ENCODE data around the gene INO80. TPM values are rescaled to one million over a fixed set of nuclear protein-coding genes. Genes with fewer than 3 reads are reported as not detected.

The INO80 gene
- polyA plus RNA-seq, 4 donors, result 6.9 to 18.7 (median 11.5) TPM

DNA sequence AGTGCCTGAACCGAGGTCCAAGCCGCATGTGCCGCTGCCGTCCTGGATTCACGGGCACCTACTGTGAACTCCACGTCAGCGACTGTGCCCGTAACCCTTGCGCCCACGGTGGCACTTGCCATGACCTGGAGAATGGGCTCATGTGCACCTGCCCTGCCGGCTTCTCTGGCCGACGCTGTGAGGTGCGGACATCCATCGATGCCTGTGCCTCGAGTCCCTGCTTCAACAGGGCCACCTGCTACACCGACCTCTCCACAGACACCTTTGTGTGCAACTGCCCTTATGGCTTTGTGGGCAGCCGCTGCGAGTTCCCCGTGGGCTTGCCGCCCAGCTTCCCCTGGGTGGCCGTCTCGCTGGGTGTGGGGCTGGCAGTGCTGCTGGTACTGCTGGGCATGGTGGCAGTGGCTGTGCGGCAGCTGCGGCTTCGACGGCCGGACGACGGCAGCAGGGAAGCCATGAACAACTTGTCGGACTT lies 179.8 kb downstream of the INO80 start:
- Histone ChIP-seq H3K9me3 (ENCODE audit: control insufficient read depth in 2 of 2, insufficient read depth in 1 of 2, low read depth in 1 of 2, low read length in 1 of 2) (no peaks in the 10 kb centered on the region), H3K4me3 (ENCODE audit: low read depth in 1 of 3, low read length in 3 of 3) (no peak overlapping the region), H3K4me1 (ENCODE audit: control insufficient read depth in 3 of 3, insufficient read depth in 2 of 3, low read depth in 1 of 3, low read length in 2 of 3) (peaks cover 0 to 51% (median 4%) of the 10 kb centered on the region in 3 donors), H3K27ac (ENCODE audit: low read depth in 1 of 3, low read length in 2 of 3) (no peak overlapping the region), H3K27me3 (ENCODE audit: control insufficient read depth in 3 of 3, insufficient read depth in 3 of 3, low read length in 3 of 3) (peaks cover 0 to 2% (median 0%) of the 10 kb centered on the region in 3 donors), H3K36me3 (ENCODE audit: control insufficient read depth in 3 of 3, insufficient read depth in 2 of 3, low read depth in 1 of 3, low read length in 3 of 3) (peaks cover 0 to 68% (median 0%) of the 10 kb centered on the region in 3 donors)
- no peak for DNase-seq
- FAIRE-seq, result no peak
- WGBS, 3 donors, result 90 to 94% (median 92%) methylated on average over 31 of the region's 31 CpGs

DNA sequence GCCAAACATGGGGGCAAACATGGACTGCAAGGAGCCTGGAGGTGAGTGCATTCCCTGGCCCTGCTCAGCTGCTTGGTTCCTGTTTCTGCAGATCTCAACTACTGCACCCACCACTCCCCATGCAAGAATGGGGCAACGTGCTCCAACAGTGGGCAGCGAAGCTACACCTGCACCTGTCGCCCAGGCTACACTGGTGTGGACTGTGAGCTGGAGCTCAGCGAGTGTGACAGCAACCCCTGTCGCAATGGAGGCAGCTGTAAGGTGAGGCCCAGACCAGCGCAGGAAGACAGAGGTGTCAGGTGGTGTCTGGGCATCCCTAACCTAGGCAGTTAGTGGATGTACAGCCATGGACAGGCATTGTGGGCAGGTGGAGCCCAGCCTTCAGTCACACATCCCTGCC lies 181.6 kb downstream of the INO80 start:
- H3K27me3 ChIP-seq (ENCODE audit: control insufficient read depth in 3 of 3, insufficient read depth in 3 of 3, low read length in 3 of 3), result peaks cover 0 to 18% (median 2%) of the 10 kb centered on the region in 3 donors
- no peak overlapping the region for H3K27ac ChIP-seq (ENCODE audit: low read depth in 1 of 3, low read length in 2 of 3)
- peaks cover 2 to 58% (median 7%) of the 10 kb centered on the region in 3 donors for H3K4me1 ChIP-seq (ENCODE audit: control insufficient read depth in 3 of 3, insufficient read depth in 2 of 3, low read depth in 1 of 3, low read length in 2 of 3)
- no peaks in the 10 kb centered on the region for H3K9me3 ChIP-seq (ENCODE audit: control insufficient read depth in 2 of 2, insufficient read depth in 1 of 2, low read depth in 1 of 2, low read length in 1 of 2)
- 44 to 83% (median 67%) methylated on average over 6 of the region's 6 CpGs for WGBS, 3 donors
- peaks cover 0 to 62% (median 0%) of the 10 kb centered on the region in 3 donors for H3K36me3 ChIP-seq (ENCODE audit: control insufficient read depth in 3 of 3, insufficient read depth in 2 of 3, low read depth in 1 of 3, low read length in 3 of 3)
- no peak for FAIRE-seq
- H3K4me3 ChIP-seq (ENCODE audit: low read depth in 1 of 3, low read length in 3 of 3), result no peak overlapping the region
- no peak for DNase-seq

- H3K27ac ChIP-seq (ENCODE audit: low read depth in 1 of 3, low read length in 2 of 3), result peak overlapping the region in 2 of 3 donors; percentile 25 to 84
- peaks cover 2 to 27% (median 4%) of the 10 kb centered on the region in 3 donors for H3K27me3 ChIP-seq (ENCODE audit: control insufficient read depth in 3 of 3, insufficient read depth in 3 of 3, low read length in 3 of 3)
- no peak for FAIRE-seq
- WGBS, 3 donors, result 21 to 49% (median 30%) methylated on average over 3 of the region's 3 CpGs
- no peaks in the 10 kb centered on the region for H3K9me3 ChIP-seq (ENCODE audit: control insufficient read depth in 2 of 2, insufficient read depth in 1 of 2, low read depth in 1 of 2, low read length in 1 of 2)
- H3K36me3 ChIP-seq (ENCODE audit: control insufficient read depth in 3 of 3, insufficient read depth in 2 of 3, low read depth in 1 of 3, low read length in 3 of 3), result peaks cover 0 to 55% (median 0%) of the 10 kb centered on the region in 3 donors
- H3K4me3 ChIP-seq (ENCODE audit: low read depth in 1 of 3, low read length in 3 of 3), result no peak overlapping the region
- H3K4me1 ChIP-seq (ENCODE audit: control insufficient read depth in 3 of 3, insufficient read depth in 2 of 3, low read depth in 1 of 3, low read length in 2 of 3), result peaks cover 2 to 62% (median 9%) of the 10 kb centered on the region in 3 donors
- peak; percentile 67 to 84 for DNase-seq
Observed at GRCh38 chr15:40933517-40933902, 182.6 kb downstream of the INO80 start.

GRCh38 chr15:40932649-40933516 lies 183.2 kb downstream of the INO80 start:
- peak overlapping the region; percentile 49 to 84 (median 76) for H3K27ac ChIP-seq (ENCODE audit: low read depth in 1 of 3, low read length in 2 of 3)
- H3K36me3 ChIP-seq (ENCODE audit: control insufficient read depth in 3 of 3, insufficient read depth in 2 of 3, low read depth in 1 of 3, low read length in 3 of 3), result peaks cover 0 to 49% (median 0%) of the 10 kb centered on the region in 3 donors
- H3K4me1 ChIP-seq (ENCODE audit: control insufficient read depth in 3 of 3, insufficient read depth in 2 of 3, low read depth in 1 of 3, low read length in 2 of 3), result peaks cover 2 to 67% (median 9%) of the 10 kb centered on the region in 3 donors
- peaks cover 2 to 34% (median 4%) of the 10 kb centered on the region in 3 donors for H3K27me3 ChIP-seq (ENCODE audit: control insufficient read depth in 3 of 3, insufficient read depth in 3 of 3, low read length in 3 of 3)
- no peak for FAIRE-seq
- DNase-seq, result peak; percentile 57 to 73
- H3K4me3 ChIP-seq (ENCODE audit: low read depth in 1 of 3, low read length in 3 of 3), result peak overlapping the region in 1 of 3 donors; percentile 59
- WGBS, 3 donors, result 19 to 52% (median 26%) methylated on average over 11 of the region's 11 CpGs
- H3K9me3 ChIP-seq (ENCODE audit: control insufficient read depth in 2 of 2, insufficient read depth in 1 of 2, low read depth in 1 of 2, low read length in 1 of 2), result no peaks in the 10 kb centered on the region

DNA sequence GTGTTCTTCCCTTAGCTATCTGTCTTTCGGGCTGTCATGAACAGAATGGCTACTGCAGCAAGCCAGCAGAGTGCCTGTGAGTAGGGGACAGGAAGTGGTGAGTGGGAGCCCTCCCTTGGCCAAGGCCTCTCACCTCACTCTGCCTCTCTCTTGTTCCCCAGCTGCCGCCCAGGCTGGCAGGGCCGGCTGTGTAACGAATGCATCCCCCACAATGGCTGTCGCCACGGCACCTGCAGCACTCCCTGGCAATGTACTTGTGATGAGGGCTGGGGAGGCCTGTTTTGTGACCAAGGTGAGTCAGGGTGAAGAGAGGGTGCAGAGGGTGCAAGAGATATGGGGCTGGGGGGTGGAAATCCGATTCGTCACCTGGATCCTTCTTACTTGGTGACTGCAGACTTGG lies 183.9 kb downstream of the INO80 start:
- Histone ChIP-seq H3K9me3 (ENCODE audit: control insufficient read depth in 2 of 2, insufficient read depth in 1 of 2, low read depth in 1 of 2, low read length in 1 of 2) (no peaks in the 10 kb centered on the region), H3K4me3 (ENCODE audit: low read depth in 1 of 3, low read length in 3 of 3) (peak overlapping the region in 2 of 3 donors; percentile 20 to 59), H3K27ac (ENCODE audit: low read depth in 1 of 3, low read length in 2 of 3) (peak overlapping the region in 2 of 3 donors; percentile 76 to 84), H3K27me3 (ENCODE audit: control insufficient read depth in 3 of 3, insufficient read depth in 3 of 3, low read length in 3 of 3) (peaks cover 2 to 41% (median 4%) of the 10 kb centered on the region in 3 donors), H3K36me3 (ENCODE audit: control insufficient read depth in 3 of 3, insufficient read depth in 2 of 3, low read depth in 1 of 3, low read length in 3 of 3) (peaks cover 0 to 41% (median 0%) of the 10 kb centered on the region in 3 donors), H3K4me1 (ENCODE audit: control insufficient read depth in 3 of 3, insufficient read depth in 2 of 3, low read depth in 1 of 3, low read length in 2 of 3) (peaks cover 2 to 73% (median 9%) of the 10 kb centered on the region in 3 donors)
- WGBS, 3 donors, result 13 to 42% (median 35%) methylated on average over 8 of the region's 8 CpGs
- FAIRE-seq, result no peak
- no peak for DNase-seq

DNA sequence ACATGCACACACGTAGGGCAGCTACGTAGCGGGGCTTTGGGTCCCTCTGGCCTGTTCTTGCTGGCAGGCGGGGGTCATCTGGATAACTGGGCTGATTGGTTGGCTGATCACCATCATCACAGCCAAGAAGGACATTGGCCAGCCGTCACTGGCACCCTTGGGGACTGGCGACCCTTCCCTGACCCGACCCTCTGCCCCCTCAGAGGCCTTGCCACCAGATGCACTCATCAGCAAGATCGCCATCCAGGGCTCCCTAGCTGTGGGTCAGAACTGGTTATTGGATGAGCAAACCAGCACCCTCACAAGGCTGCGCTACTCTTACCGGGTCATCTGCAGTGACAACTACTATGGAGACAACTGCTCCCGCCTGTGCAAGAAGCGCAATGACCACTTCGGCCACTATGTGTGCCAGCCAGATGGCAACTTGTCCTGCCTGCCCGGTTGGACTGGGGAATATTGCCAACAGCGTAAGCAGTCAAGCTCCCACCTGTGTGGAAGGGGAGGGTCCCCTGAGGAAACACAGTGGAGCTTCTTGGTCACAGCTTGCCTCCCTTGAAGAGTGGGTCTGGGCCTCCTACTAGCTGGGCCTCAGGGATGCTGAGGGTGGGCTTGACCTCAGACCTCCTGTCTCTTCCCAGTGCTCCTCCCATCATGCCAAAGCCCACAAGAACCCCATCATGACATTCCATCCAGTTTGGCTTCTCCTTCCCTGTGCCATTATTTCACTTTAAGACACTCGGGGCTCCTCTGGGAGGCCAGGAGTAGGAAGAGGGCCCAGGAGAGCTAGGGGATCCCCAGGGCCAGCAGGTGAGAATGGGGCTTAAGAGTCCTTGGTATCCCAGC lies 184.6 kb downstream of the INO80 start:
- H3K4me1 ChIP-seq (ENCODE audit: control insufficient read depth in 3 of 3, insufficient read depth in 2 of 3, low read depth in 1 of 3, low read length in 2 of 3), result peaks cover 4 to 75% (median 9%) of the 10 kb centered on the region in 3 donors
- DNase-seq (no peak), FAIRE-seq (no peak)
- H3K36me3 ChIP-seq (ENCODE audit: control insufficient read depth in 3 of 3, insufficient read depth in 2 of 3, low read depth in 1 of 3, low read length in 3 of 3), result peaks cover 0 to 35% (median 0%) of the 10 kb centered on the region in 3 donors
- no peaks in the 10 kb centered on the region for H3K9me3 ChIP-seq (ENCODE audit: control insufficient read depth in 2 of 2, insufficient read depth in 1 of 2, low read depth in 1 of 2, low read length in 1 of 2)
- 67 to 75% (median 73%) methylated on average over 16 of the region's 16 CpGs for WGBS, 3 donors
- peak overlapping the region; percentile 24 to 84 (median 76) for H3K27ac ChIP-seq (ENCODE audit: low read depth in 1 of 3, low read length in 2 of 3)
- H3K4me3 ChIP-seq (ENCODE audit: low read depth in 1 of 3, low read length in 3 of 3), result peak overlapping the region in 2 of 3 donors; percentile 59 to 63
- peaks cover 2 to 47% (median 4%) of the 10 kb centered on the region in 3 donors for H3K27me3 ChIP-seq (ENCODE audit: control insufficient read depth in 3 of 3, insufficient read depth in 3 of 3, low read length in 3 of 3)

- peaks cover 7 to 84% (median 11%) of the 10 kb centered on the region in 3 donors for H3K4me1 ChIP-seq (ENCODE audit: control insufficient read depth in 3 of 3, insufficient read depth in 2 of 3, low read depth in 1 of 3, low read length in 2 of 3)
- no peak for FAIRE-seq
- H3K27me3 ChIP-seq (ENCODE audit: control insufficient read depth in 3 of 3, insufficient read depth in 3 of 3, low read length in 3 of 3), result peaks cover 2 to 56% (median 4%) of the 10 kb centered on the region in 3 donors
- H3K36me3 ChIP-seq (ENCODE audit: control insufficient read depth in 3 of 3, insufficient read depth in 2 of 3, low read depth in 1 of 3, low read length in 3 of 3), result peaks cover 0 to 26% (median 0%) of the 10 kb centered on the region in 3 donors
- DNase-seq, result peak; percentile 39 to 81
- no peaks in the 10 kb centered on the region for H3K9me3 ChIP-seq (ENCODE audit: control insufficient read depth in 2 of 2, insufficient read depth in 1 of 2, low read depth in 1 of 2, low read length in 1 of 2)
- H3K27ac ChIP-seq (ENCODE audit: low read depth in 1 of 3, low read length in 2 of 3), result peak overlapping the region in 2 of 3 donors; percentile 76 to 84
- 1 to 2% (median 2%) methylated on average over 46 of the region's 46 CpGs for WGBS, 3 donors
- peak overlapping the region in 2 of 3 donors; percentile 59 to 63 for H3K4me3 ChIP-seq (ENCODE audit: low read depth in 1 of 3, low read length in 3 of 3)
Observed at GRCh38 chr15:40930430-40931299, 185.4 kb downstream of the INO80 start.
